PFSK-1 (cell line): Measurements from ENCODE around the gene CCIN.

Source experiments
- FOXP2 ChIP-seq: optimal IDR thresholded peaks from 2 replicates; pipeline ENCODE3; 2011; ENCODE audit warnings: borderline replicate concordance, control low read depth, inconsistent platforms; ENCODE audit not compliant: insufficient read depth; ENCODE audit errors: extremely low read length, extremely low read depth
- POLR2AphosphoS5 ChIP-seq: IDR thresholded peaks from 2 replicates; pipeline ENCODE4 v1.6.1; 2012; ENCODE audit warnings: low read depth, mild to moderate bottlenecking, control low read depth, low read length, moderate library complexity
- REST ChIP-seq, 2 experiments: IDR thresholded peaks; 2 replicates each; pipeline versions ENCODE4 v1.6.1 to v1.8.0; 2011 to 2012; ENCODE audit warnings: low read depth in 2 of 2, low read length in 2 of 2, control low read depth in 1 of 2, inconsistent platforms in 1 of 2, mild to moderate bottlenecking in 1 of 2, moderate library complexity in 1 of 2; ENCODE audit not compliant: insufficient read depth in 1 of 2
- SIN3A ChIP-seq: IDR thresholded peaks from 2 replicates; pipeline ENCODE4 v1.6.1; 2012; ENCODE audit warnings: mild to moderate bottlenecking, low read length, moderate library complexity, borderline replicate concordance; ENCODE audit not compliant: insufficient read depth
- TAF1 ChIP-seq: IDR thresholded peaks from 2 replicates; pipeline ENCODE4 v1.6.1; 2012; ENCODE audit warnings: low read length, control low read depth, borderline replicate concordance; ENCODE audit not compliant: insufficient read depth

The CCIN gene

GRCh38 chr9:36213387-36213786 lies 44.2 kb downstream of the CCIN start:
- TF ChIP-seq POLR2AphosphoS5: no peak
- no peak for TF ChIP-seq REST (IDR thresholded peaks at IDR 0.05; ENCODE audit: insufficient read depth in 1 of 2, low read depth in 2 of 2, low read length in 2 of 2)
- TF ChIP-seq SIN3A: no peak
- no peak for TF ChIP-seq TAF1
- TF ChIP-seq FOXP2: no peak

GRCh38 chr9:36213989-36214388 lies 44.8 kb downstream of the CCIN start:
- TF ChIP-seq TAF1 (no peak), REST (IDR thresholded peaks at IDR 0.05; ENCODE audit: insufficient read depth in 1 of 2, low read depth in 2 of 2, low read length in 2 of 2) (no peak), POLR2AphosphoS5 (no peak), FOXP2 (no peak)

GRCh38 chr9:36214571-36214970 lies 45.4 kb downstream of the CCIN start:
- TF ChIP-seq POLR2AphosphoS5: no peak
- TF ChIP-seq REST (IDR thresholded peaks at IDR 0.05; ENCODE audit: insufficient read depth in 1 of 2, low read depth in 2 of 2, low read length in 2 of 2): no peak
- TF ChIP-seq TAF1: no peak
- no peak for TF ChIP-seq SIN3A
- no peak for TF ChIP-seq FOXP2

GRCh38 chr9:36217256-36217968 lies 48.2 kb downstream of the CCIN start:
- no peak for TF ChIP-seq TAF1

GRCh38 chr9:36218011-36218410 lies 48.8 kb downstream of the CCIN start:
- no peak for TF ChIP-seq POLR2AphosphoS5
- no peak for TF ChIP-seq TAF1
- TF ChIP-seq REST (IDR thresholded peaks at IDR 0.05; ENCODE audit: insufficient read depth in 1 of 2, low read depth in 2 of 2, low read length in 2 of 2): no peak
- no peak for TF ChIP-seq SIN3A
- no peak for TF ChIP-seq FOXP2
